Central memory CD8-positive, alpha-beta T cell (primary cell): ENCODE data around the gene BCL7B.
A peak's percentile ranks its signal among the peaks of the same experiment; 100 is the strongest.

Experiments
- ATAC-seq: fragments of 150-1000 bp; cut with Tn5 transposase; replicated peaks from 2 replicates; pipeline ENCODE4 v1.10.0; 2022; ENCODE audit warnings: mild to moderate bottlenecking, moderate FRiP score, moderate number of reproducible peaks; ENCODE audit not compliant: poor library complexity, severe bottlenecking; ENCODE audit errors: extremely low read depth
- DNase-seq, 2 donors: peaks; one replicate each; pipeline ENCODE4 v3.0.0; 2021; ENCODE audit warnings: low spot score in 2 of 2
- H3K27ac Mint-ChIP-seq: one replicate; pipeline ENCODE4 v1.8.0; 2022; ENCODE audit warnings: low read depth, mild to moderate bottlenecking, moderate library complexity, mixed read lengths
- H3K27me3 Mint-ChIP-seq: one replicate; pipeline ENCODE4 v1.8.0; 2022; ENCODE audit warnings: mixed read lengths
- H3K36me3 Mint-ChIP-seq: one replicate; pipeline ENCODE4 v1.8.0; 2022; ENCODE audit warnings: mild to moderate bottlenecking, moderate library complexity, mixed read lengths; ENCODE audit not compliant: insufficient read depth
- H3K4me1 Mint-ChIP-seq: one replicate; pipeline ENCODE4 v1.8.0; 2022; ENCODE audit warnings: mixed read lengths
- H3K4me3 Mint-ChIP-seq: one replicate; pipeline ENCODE4 v1.8.0; 2022; ENCODE audit warnings: mild to moderate bottlenecking, moderate library complexity, mixed read lengths
- H3K9me3 Mint-ChIP-seq: one replicate; pipeline ENCODE4 v1.8.0; 2022; ENCODE audit warnings: mixed read lengths

BCL7B gene

GRCh38 chr7:73557397-73558257 is at the start of gene BCL7B:
TSS of gene BCL7B (minus strand) at chr7:73557690. CDS start at chr7:73557578, 112 bp downstream.
- peaks cover 19% of the 10 kb centered on the region for H3K36me3 Mint-ChIP-seq
- peak; percentile 57 for ATAC-seq

GRCh38 chr7:73605601-73606220 is 48.2 kb upstream of the BCL7B start:
- DNase-seq (no peak), ATAC-seq (no peak)
- no peaks in the 10 kb centered on the region for H3K9me3 Mint-ChIP-seq
- H3K27ac Mint-ChIP-seq: no peak overlapping the region
- H3K4me1 Mint-ChIP-seq: peaks cover 5% of the 10 kb centered on the region
- H3K27me3 Mint-ChIP-seq: peaks cover 33% of the 10 kb centered on the region
- H3K36me3 Mint-ChIP-seq: peaks cover 2% of the 10 kb centered on the region
- H3K4me3 Mint-ChIP-seq: no peak overlapping the region

More at GRCh38 chr7:73557397-73558257, at the start of gene BCL7B:
- H3K9me3 Mint-ChIP-seq: no peaks in the 10 kb centered on the region
- DNase-seq: peak; percentile 66 to 70
- peaks cover 37% of the 10 kb centered on the region for H3K4me1 Mint-ChIP-seq
- peak within 1 kb of the TSS; percentile 97 for H3K27ac Mint-ChIP-seq
- H3K27me3 Mint-ChIP-seq: no peaks in the 10 kb centered on the region
- H3K4me3 Mint-ChIP-seq: peak within 1 kb of the TSS; percentile 95

- ATAC-seq: no peak
- Mint-ChIP-seq H3K9me3 (no peaks in the 10 kb centered on the region), H3K27me3 (peaks cover 38% of the 10 kb centered on the region), H3K4me3 (no peak overlapping the region), H3K4me1 (peaks cover 5% of the 10 kb centered on the region), H3K27ac (no peak overlapping the region), H3K36me3 (peaks cover 2% of the 10 kb centered on the region)
- DNase-seq: no peak
Observed at GRCh38 chr7:73602721-73603651, 45.5 kb upstream of the BCL7B start.

- peaks cover 34% of the 10 kb centered on the region for H3K27me3 Mint-ChIP-seq
- DNase-seq (no peak), ATAC-seq (no peak)
- H3K36me3 Mint-ChIP-seq: peaks cover 2% of the 10 kb centered on the region
- no peak overlapping the region for H3K27ac Mint-ChIP-seq
- no peaks in the 10 kb centered on the region for H3K9me3 Mint-ChIP-seq
- H3K4me1 Mint-ChIP-seq: no peaks in the 10 kb centered on the region
- H3K4me3 Mint-ChIP-seq: no peak overlapping the region
Observed at GRCh38 chr7:73599916-73600315, 42.4 kb upstream of the BCL7B start.

GRCh38 chr7:73599151-73599882 is 41.8 kb upstream of the BCL7B start:
- Mint-ChIP-seq H3K4me3 (no peak overlapping the region), H3K27ac (no peak overlapping the region), H3K27me3 (peaks cover 34% of the 10 kb centered on the region), H3K9me3 (no peaks in the 10 kb centered on the region), H3K36me3 (peaks cover 2% of the 10 kb centered on the region), H3K4me1 (no peaks in the 10 kb centered on the region)
- no peak for DNase-seq
- ATAC-seq: no peak

- peaks cover 2% of the 10 kb centered on the region for H3K36me3 Mint-ChIP-seq
- DNase-seq (no peak), ATAC-seq (no peak)
- H3K9me3 Mint-ChIP-seq: no peaks in the 10 kb centered on the region
- H3K4me1 Mint-ChIP-seq: no peaks in the 10 kb centered on the region
- H3K4me3 Mint-ChIP-seq: no peak overlapping the region
- H3K27me3 Mint-ChIP-seq: peaks cover 28% of the 10 kb centered on the region
- H3K27ac Mint-ChIP-seq: no peak overlapping the region
Observed at GRCh38 chr7:73597978-73598782, 40.7 kb upstream of the BCL7B start.

- Mint-ChIP-seq H3K27ac (no peak overlapping the region), H3K27me3 (peaks cover 24% of the 10 kb centered on the region), H3K36me3 (no peaks in the 10 kb centered on the region), H3K4me1 (no peaks in the 10 kb centered on the region), H3K9me3 (no peaks in the 10 kb centered on the region), H3K4me3 (no peak overlapping the region)
- no peak for DNase-seq
- ATAC-seq: no peak
Observed at GRCh38 chr7:73596191-73597065, 38.9 kb upstream of the BCL7B start.

DNA sequence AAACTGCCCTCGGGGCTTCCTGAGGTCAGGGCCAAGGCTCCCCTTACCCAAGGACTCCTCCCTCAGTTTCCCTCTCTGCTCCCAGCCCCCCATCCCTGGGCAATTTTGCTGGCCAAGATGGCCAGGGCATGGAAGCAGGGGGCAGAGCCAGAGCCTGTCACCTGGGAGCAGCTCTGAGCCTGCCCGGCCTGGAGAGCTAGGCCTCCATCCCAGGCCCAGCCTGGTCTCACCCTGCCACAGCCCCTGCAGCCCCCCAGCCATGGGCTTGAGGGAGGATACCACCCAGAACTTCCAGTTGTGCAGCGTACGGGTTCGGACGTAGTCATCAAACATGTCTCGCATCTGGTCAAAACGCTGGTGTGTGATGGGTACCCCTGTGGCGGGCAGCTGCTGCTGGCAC is 37.9 kb upstream of the BCL7B start:
- Mint-ChIP-seq H3K27ac (no peak overlapping the region), H3K4me3 (no peak overlapping the region), H3K9me3 (no peaks in the 10 kb centered on the region), H3K27me3 (peaks cover 24% of the 10 kb centered on the region), H3K4me1 (no peaks in the 10 kb centered on the region), H3K36me3 (no peaks in the 10 kb centered on the region)
- ATAC-seq: no peak
- no peak for DNase-seq

GRCh38 chr7:73593207-73594045 is 35.9 kb upstream of the BCL7B start:
- DNase-seq (no peak), ATAC-seq (no peak)
- H3K27me3 Mint-ChIP-seq: peaks cover 10% of the 10 kb centered on the region
- H3K4me3 Mint-ChIP-seq: no peak overlapping the region
- no peak overlapping the region for H3K27ac Mint-ChIP-seq
- H3K36me3 Mint-ChIP-seq: no peaks in the 10 kb centered on the region
- no peaks in the 10 kb centered on the region for H3K4me1 Mint-ChIP-seq
- H3K9me3 Mint-ChIP-seq: no peaks in the 10 kb centered on the region

GRCh38 chr7:73586911-73587310 is 29.4 kb upstream of the BCL7B start:
- Mint-ChIP-seq H3K27ac (peak overlapping the region; percentile 3), H3K4me3 (no peak overlapping the region)
- no peak for ATAC-seq

More at GRCh38 chr7:73586911-73587310, 29.4 kb upstream of the BCL7B start:
- Mint-ChIP-seq H3K27me3 (no peaks in the 10 kb centered on the region), H3K36me3 (peaks cover 2% of the 10 kb centered on the region), H3K4me1 (no peaks in the 10 kb centered on the region), H3K9me3 (no peaks in the 10 kb centered on the region)
- no peak for DNase-seq
